ENCODE data around the gene KRTAP10-10. TPM values are rescaled to one million over a fixed set of nuclear protein-coding genes. Genes with fewer than 3 reads are reported as not detected.

KRTAP10-10 gene
- total and polyA plus RNA-seq, 9 of the 15 experiments (the other 6 are each of a cell fraction or from before 2014, with no cell fraction given): not detected

DNA sequence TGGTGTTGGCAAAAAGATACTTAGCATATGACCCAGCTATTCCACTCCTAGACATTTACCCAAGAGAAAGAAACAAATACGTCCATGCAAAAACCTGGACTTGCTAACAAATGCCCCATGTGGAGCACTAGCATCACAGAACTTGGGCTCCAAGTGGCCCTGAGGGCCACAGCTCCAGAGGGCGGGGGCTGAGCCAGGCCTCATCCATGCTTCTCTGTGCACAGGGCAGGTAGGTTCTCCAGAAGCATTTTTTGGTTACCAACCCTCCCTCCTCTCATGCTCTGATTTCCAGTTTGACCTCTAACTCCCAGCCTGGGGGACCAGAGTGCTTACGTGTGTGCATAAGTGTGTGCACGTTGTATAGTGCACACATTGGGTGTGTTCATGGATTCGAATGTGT is 27.5 kb downstream of the KRTAP10-10 start (continued):
- TF ChIP-seq, protein P1, sequence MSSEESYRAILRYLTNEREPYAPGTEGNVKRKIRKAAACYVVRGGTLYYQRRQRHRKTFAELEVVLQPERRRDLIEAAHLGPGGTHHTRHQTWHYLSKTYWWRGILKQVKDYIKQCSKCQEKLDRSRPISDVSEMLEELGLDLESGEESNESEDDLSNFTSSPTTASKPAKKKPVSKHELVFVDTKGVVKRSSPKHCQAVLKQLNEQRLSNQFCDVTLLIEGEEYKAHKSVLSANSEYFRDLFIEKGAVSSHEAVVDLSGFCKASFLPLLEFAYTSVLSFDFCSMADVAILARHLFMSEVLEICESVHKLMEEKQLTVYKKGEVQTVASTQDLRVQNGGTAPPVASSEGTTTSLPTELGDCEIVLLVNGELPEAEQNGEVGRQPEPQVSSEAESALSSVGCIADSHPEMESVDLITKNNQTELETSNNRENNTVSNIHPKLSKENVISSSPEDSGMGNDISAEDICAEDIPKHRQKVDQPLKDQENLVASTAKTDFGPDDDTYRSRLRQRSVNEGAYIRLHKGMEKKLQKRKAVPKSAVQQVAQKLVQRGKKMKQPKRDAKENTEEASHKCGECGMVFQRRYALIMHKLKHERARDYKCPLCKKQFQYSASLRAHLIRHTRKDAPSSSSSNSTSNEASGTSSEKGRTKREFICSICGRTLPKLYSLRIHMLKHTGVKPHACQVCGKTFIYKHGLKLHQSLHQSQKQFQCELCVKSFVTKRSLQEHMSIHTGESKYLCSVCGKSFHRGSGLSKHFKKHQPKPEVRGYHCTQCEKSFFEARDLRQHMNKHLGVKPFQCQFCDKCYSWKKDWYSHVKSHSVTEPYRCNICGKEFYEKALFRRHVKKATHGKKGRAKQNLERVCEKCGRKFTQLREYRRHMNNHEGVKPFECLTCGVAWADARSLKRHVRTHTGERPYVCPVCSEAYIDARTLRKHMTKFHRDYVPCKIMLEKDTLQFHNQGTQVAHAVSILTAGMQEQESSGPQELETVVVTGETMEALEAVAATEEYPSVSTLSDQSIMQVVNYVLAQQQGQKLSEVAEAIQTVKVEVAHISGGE (CRISPR knock-in tag; IDR thresholded peaks at IDR 0.05): no peak
- no peak for TF ChIP-seq ZFP30 (CRISPR knock-in tag; IDR thresholded peaks at IDR 0.05; ENCODE audit: borderline replicate concordance)

DNA sequence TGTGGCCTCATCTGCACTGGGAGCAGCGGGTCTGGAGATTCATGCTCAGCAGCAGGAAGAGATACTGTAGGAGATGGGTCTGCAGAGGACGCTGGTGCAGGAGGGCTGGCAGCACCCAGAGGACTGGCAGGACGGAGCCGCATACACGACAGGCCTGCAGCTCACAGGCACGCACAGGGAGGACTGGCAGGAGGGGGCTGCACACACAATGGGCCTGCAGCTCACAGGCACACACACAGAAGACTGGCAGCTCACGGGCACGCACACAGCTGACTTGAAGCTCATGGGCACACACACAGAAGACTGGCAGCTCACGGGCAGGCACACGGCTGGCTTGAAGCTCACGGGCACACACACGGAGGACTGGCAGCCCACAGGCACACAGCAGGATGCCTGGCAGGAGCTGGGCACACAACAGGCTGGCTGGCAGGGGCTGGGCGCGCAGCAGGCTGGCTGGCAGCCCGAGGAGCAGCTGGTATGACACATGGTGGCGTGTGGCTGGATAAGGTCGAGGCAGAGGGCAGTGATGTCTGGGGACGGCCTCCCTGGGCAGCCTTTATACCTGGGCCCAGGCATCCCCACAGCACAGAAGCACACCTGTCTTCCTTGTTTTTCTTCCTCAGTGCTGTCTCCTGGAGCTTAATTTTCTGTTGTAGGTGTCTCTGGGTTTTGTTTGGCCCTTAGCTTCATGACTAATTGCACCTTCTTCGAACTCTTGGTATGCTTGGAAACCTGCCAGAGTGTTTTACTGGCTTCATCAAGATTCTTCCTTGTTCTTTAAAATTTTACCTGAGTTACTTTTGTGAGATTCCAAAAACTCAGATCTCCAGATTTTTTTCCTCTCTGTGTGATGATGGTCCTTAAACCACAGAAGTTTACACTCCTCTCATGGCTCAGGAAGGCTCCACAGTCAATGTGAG is 29.5 kb downstream of the KRTAP10-10 start, which contains the start of gene KRTAP12-2:
Gene KRTAP12-2 (minus strand): TSS at position 527 of the 920 bp plus-strand sequence. CDS start 41 bp downstream, at position 486.
- under 1% methylated on average over 19 of the region's 19 CpGs for WGBS (ENCODE audit: insufficient coverage, low coverage, missing lambda C conversion rate)
- no peak within 1 kb of the TSS for H3K4me3 ChIP-seq
- FAIRE-seq (no peak), ATAC-seq (no peak), DNase-seq (ENCODE audit: extremely low read depth in 1 of 4, low spot score in 3 of 4) (no peak)
- H3K9me1 ChIP-seq (ENCODE audit: control insufficient read depth, insufficient read depth, low read length): no peaks in the 10 kb centered on the region
- H3K27me3 ChIP-seq (ENCODE audit: control insufficient read depth in 2 of 2, insufficient read depth in 2 of 2, low read length in 2 of 2): no peaks in the 10 kb centered on the region
- BruUV-seq (replicated peaks): no TSS peak
- intact Hi-C loops (cut with micrococcal nuclease) (no loop called here), in situ Hi-C loops (cut with MboI) (no loop called here)
- no peaks in the 10 kb centered on the region for H3K4me1 ChIP-seq (replicated peaks in 1 of 2; ENCODE audit: control insufficient read depth in 2 of 2, insufficient read depth in 2 of 2, low read length in 2 of 2)
- peaks cover 4% of the 10 kb centered on the region for H3K9me3 ChIP-seq (replicated peaks; ENCODE audit: control insufficient read depth, insufficient read depth, low read depth, low read length)
- no peaks in the 10 kb centered on the region for H3K36me3 ChIP-seq (ENCODE audit: control insufficient read depth, insufficient read depth, low read length)
- no peak within 1 kb of the TSS for H2AFZ ChIP-seq (ENCODE audit: low read depth, low read length)
- CTCF ChIA-PET (ENCODE audit: low intra/inter-chr PET ratio): no interaction called here
- POLR2A ChIA-PET: interaction anchor here (0.8 kb wide), 1 partner anchor 1305 kb away, joined by 3 read pairs; no protein-coding TSS in a partner anchor
- no peak within 1 kb of the TSS for H3K27ac ChIP-seq (ENCODE audit: extremely low read depth, low read depth, low read length)
- H3K4me2 ChIP-seq (ENCODE audit: insufficient read depth, low read length): no peak within 1 kb of the TSS
- H3K9ac ChIP-seq (ENCODE audit: insufficient read depth in 1 of 2, low read depth in 2 of 2, low read length in 2 of 2): no peak within 1 kb of the TSS
- no peaks in the 10 kb centered on the region for H3K79me2 ChIP-seq (ENCODE audit: control insufficient read depth, insufficient read depth, low read length)
- no peaks in the 10 kb centered on the region for H4K20me1 ChIP-seq (replicated peaks; ENCODE audit: control insufficient read depth, insufficient read depth, low read length)
- TF ChIP-seq HNRNPK (IDR thresholded peaks at IDR 0.05; ENCODE audit: low read depth, low read length, poor library complexity, severe bottlenecking) (no peak), OTX1 (CRISPR knock-in tag; IDR thresholded peaks at IDR 0.05) (no peak), SREBF1 (IDR thresholded peaks at IDR 0.05; ENCODE audit: borderline replicate concordance, low read depth, low read length) (no peak), RAD51 (IDR thresholded peaks at IDR 0.05; ENCODE audit: borderline replicate concordance, low read depth) (no peak), MAFG (tag; conservative IDR thresholded peaks at IDR 0.05) (no peak), KDM4B (IDR thresholded peaks at IDR 0.05; ENCODE audit: borderline replicate concordance in 2 of 2, low read depth in 1 of 2) (no peak), MEF2D (tag; conservative IDR thresholded peaks at IDR 0.05; ENCODE audit: low read depth) (no peak), SNIP1 (IDR thresholded peaks at IDR 0.05; ENCODE audit: low read depth) (no peak)
- TF ChIP-seq, protein P2, sequence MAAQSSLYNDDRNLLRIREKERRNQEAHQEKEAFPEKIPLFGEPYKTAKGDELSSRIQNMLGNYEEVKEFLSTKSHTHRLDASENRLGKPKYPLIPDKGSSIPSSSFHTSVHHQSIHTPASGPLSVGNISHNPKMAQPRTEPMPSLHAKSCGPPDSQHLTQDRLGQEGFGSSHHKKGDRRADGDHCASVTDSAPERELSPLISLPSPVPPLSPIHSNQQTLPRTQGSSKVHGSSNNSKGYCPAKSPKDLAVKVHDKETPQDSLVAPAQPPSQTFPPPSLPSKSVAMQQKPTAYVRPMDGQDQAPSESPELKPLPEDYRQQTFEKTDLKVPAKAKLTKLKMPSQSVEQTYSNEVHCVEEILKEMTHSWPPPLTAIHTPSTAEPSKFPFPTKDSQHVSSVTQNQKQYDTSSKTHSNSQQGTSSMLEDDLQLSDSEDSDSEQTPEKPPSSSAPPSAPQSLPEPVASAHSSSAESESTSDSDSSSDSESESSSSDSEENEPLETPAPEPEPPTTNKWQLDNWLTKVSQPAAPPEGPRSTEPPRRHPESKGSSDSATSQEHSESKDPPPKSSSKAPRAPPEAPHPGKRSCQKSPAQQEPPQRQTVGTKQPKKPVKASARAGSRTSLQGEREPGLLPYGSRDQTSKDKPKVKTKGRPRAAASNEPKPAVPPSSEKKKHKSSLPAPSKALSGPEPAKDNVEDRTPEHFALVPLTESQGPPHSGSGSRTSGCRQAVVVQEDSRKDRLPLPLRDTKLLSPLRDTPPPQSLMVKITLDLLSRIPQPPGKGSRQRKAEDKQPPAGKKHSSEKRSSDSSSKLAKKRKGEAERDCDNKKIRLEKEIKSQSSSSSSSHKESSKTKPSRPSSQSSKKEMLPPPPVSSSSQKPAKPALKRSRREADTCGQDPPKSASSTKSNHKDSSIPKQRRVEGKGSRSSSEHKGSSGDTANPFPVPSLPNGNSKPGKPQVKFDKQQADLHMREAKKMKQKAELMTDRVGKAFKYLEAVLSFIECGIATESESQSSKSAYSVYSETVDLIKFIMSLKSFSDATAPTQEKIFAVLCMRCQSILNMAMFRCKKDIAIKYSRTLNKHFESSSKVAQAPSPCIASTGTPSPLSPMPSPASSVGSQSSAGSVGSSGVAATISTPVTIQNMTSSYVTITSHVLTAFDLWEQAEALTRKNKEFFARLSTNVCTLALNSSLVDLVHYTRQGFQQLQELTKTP (IDR thresholded peaks at IDR 0.05; ENCODE audit: low read depth in 1 of 2, partially characterized antibody in 2 of 2): no peak

Measured in K562 (cell line).